A673 (cell line): ENCODE results near the gene TMEM150A.

Experiments used
- CTCF ChIP-seq: fragments of 300-800, 200-600 bp; sonication (generic); conservative IDR thresholded peaks from 2 replicates; pipeline ENCODE4 v1.5.1; 2017; ENCODE audit warnings: low read depth, mild to moderate bottlenecking, antibody characterized with exemption, low read length, moderate library complexity, mixed read lengths
- EZH2 ChIP-seq: fragments of 200-600 bp; sonication (generic); IDR thresholded peaks from 2 replicates; pipeline ENCODE4 v1.6.1; 2017; ENCODE audit warnings: borderline replicate concordance, low read depth, mild to moderate bottlenecking, mixed read lengths, antibody characterized with exemption, low read length; ENCODE audit not compliant: poor library complexity, severe bottlenecking

GRCh38 chr2:85554980-85555612, 47.4 kb downstream of the TMEM150A start:
- TF ChIP-seq CTCF, result no peak
- no peak for TF ChIP-seq EZH2
